NB4 (cell line): ENCODE results near the gene MGA.

Experiments used
- POLR2A ChIP-seq: IDR thresholded peaks from 2 replicates; pipeline ENCODE4 v1.6.1; 2011; ENCODE audit warnings: mild to moderate bottlenecking; ENCODE audit not compliant: insufficient read length; ENCODE audit errors: extremely low read depth
- TF ChIP-seq, protein P1 (sequence below): IDR thresholded peaks from one replicate; pipeline ENCODE4 v1.5.1; 2012; ENCODE audit warnings: low read depth, low read length
- TF ChIP-seq, protein P2 (sequence below): IDR thresholded peaks from 2 replicates; pipeline ENCODE4 v1.6.1; 2011; ENCODE audit warnings: low read depth, low read length

DNA sequence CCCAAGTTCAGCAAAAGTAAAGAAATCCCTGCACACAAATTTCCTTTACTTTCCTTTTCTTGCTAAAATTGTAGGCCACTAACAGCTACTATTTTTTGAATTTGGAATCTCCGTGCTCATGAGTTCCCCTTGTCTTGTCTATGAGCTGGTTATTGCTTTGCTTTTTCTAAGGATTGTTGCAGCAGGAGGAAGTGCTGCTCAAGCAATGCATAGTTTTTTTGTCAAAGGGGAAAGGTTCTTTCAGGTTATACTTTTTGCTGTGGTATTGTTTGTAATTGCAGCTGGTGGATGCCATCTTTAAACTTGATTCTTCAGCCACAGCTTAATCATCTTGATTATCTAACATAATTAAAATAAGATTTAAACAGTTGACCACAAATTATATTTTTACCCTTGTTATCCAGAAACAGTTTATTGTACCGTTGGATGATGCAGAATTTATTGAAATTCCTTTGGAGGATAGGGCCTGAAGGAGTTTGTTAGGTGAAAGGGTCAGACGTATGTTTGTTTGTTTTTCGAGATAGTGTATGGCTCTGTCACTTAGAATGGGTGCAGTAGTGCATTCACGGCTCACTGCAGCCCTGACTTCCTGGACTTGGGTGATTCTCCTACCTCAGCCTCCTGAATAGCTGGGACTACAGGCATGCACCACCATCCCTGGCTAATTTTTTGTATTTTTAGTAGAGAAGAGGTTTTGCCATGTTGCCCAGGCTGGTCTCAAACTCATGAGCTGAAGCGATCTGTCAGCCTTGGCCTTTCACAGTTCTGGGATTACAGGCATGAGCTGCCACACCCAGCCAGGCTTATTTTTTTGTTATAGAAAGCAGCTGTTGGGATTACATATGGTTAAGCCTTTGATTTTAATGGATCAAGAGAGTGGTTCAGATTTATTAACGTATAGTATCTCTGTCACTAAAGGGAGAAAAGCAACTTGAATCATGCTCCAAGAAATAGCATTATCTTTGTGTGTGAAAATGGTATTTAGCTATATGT lies 11.7 kb downstream of the MGA start:
- TF ChIP-seq, protein P1, sequence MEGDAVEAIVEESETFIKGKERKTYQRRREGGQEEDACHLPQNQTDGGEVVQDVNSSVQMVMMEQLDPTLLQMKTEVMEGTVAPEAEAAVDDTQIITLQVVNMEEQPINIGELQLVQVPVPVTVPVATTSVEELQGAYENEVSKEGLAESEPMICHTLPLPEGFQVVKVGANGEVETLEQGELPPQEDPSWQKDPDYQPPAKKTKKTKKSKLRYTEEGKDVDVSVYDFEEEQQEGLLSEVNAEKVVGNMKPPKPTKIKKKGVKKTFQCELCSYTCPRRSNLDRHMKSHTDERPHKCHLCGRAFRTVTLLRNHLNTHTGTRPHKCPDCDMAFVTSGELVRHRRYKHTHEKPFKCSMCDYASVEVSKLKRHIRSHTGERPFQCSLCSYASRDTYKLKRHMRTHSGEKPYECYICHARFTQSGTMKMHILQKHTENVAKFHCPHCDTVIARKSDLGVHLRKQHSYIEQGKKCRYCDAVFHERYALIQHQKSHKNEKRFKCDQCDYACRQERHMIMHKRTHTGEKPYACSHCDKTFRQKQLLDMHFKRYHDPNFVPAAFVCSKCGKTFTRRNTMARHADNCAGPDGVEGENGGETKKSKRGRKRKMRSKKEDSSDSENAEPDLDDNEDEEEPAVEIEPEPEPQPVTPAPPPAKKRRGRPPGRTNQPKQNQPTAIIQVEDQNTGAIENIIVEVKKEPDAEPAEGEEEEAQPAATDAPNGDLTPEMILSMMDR, result no peak
- TF ChIP-seq POLR2A, result no peak
- TF ChIP-seq, protein P2, sequence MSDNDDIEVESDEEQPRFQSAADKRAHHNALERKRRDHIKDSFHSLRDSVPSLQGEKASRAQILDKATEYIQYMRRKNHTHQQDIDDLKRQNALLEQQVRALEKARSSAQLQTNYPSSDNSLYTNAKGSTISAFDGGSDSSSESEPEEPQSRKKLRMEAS, result no peak
